Liver (tissue), 2 donors: ENCODE data around the gene SPTBN1.

Experiments
- MAX ChIP-seq: IDR thresholded peaks from 2 replicates; pipeline ENCODE4 v1.6.1; 2016; ENCODE audit warnings: antibody characterized with exemption
- TAF1 ChIP-seq: conservative IDR thresholded peaks from 2 replicates; pipeline ENCODE4 v1.6.1; 2016; ENCODE audit warnings: antibody characterized with exemption, mild to moderate bottlenecking
- donor health status: healthy.

GRCh38 chr2:54667726-54668650, 211.9 kb downstream of the SPTBN1 start:
- no peak for TF ChIP-seq MAX
- no peak for TF ChIP-seq TAF1
